WTC11 (cell line): ENCODE results near the gene PNMA8A.

ENCODE experiments used
- ATF2 ChIP-seq: sonication (generic); formaldehyde crosslinking; IDR thresholded peaks from 2 replicates; pipeline ENCODE4 v1.8.1; 2022; ENCODE audit warnings: low read depth, missing genetic modification reagents, borderline replicate concordance
- CREB1 ChIP-seq: sonication (generic); formaldehyde crosslinking; IDR thresholded peaks from 2 replicates; pipeline ENCODE4 v1.8.0; 2023; ENCODE audit warnings: mild to moderate bottlenecking, missing genetic modification reagents
- CTCF ChIP-seq: fragments of 200-600 bp; IDR thresholded peaks from 2 replicates; pipeline ENCODE4 v1.8.0; 2022; ENCODE audit warnings: antibody characterized with exemption
- FOXJ3 ChIP-seq: sonication (generic); formaldehyde crosslinking; IDR thresholded peaks from 2 replicates; pipeline ENCODE4 v1.9.0; 2021; ENCODE audit warnings: missing genetic modification reagents, mild to moderate bottlenecking, borderline replicate concordance
- MAX ChIP-seq: sonication (generic); formaldehyde crosslinking; IDR thresholded peaks from 2 replicates; pipeline ENCODE4 v1.8.0; 2022; ENCODE audit warnings: mild to moderate bottlenecking, missing genetic modification reagents
- ZNF138 ChIP-seq: sonication (generic); formaldehyde crosslinking; conservative IDR thresholded peaks from 2 replicates; pipeline ENCODE4 v1.8.1; 2022; ENCODE audit warnings: mild to moderate bottlenecking, moderate library complexity, missing genetic modification reagents
- ZNF263 ChIP-seq: sonication (generic); formaldehyde crosslinking; IDR thresholded peaks from 2 replicates; pipeline ENCODE4 v1.8.1; 2022; ENCODE audit warnings: low read depth, mild to moderate bottlenecking, moderate library complexity, missing genetic modification reagents
- TF ChIP-seq, protein P1 (sequence below): sonication (generic); formaldehyde crosslinking; IDR thresholded peaks from 2 replicates; pipeline ENCODE4 v1.8.1; 2023; ENCODE audit warnings: mild to moderate bottlenecking, moderate library complexity, missing genetic modification reagents
- TF ChIP-seq, protein P2 (sequence below): sonication (generic); formaldehyde crosslinking; IDR thresholded peaks from 2 replicates; pipeline ENCODE4 v1.8.1; 2023; ENCODE audit warnings: mild to moderate bottlenecking, missing genetic modification reagents
- TF ChIP-seq, protein P3 (sequence below): sonication (generic); formaldehyde crosslinking; IDR thresholded peaks from 2 replicates; pipeline ENCODE4 v1.8.0; 2022; ENCODE audit warnings: mild to moderate bottlenecking, missing genetic modification reagents
- TF ChIP-seq, protein P4 (sequence below): sonication (generic); formaldehyde crosslinking; conservative IDR thresholded peaks from 2 replicates; pipeline ENCODE4 v1.8.1; 2022; ENCODE audit warnings: mild to moderate bottlenecking, missing genetic modification reagents

GRCh38 chr19:46422344-46422743 is 49.0 kb downstream of the PNMA8A start:
- TF ChIP-seq CTCF (no peak), CREB1 (CRISPR knock-in tag) (no peak), MAX (CRISPR knock-in tag) (no peak), ATF2 (CRISPR knock-in tag) (no peak), FOXJ3 (CRISPR knock-in tag) (no peak), ZNF138 (CRISPR knock-in tag) (no peak), ZNF263 (no peak)
- TF ChIP-seq, protein P1, sequence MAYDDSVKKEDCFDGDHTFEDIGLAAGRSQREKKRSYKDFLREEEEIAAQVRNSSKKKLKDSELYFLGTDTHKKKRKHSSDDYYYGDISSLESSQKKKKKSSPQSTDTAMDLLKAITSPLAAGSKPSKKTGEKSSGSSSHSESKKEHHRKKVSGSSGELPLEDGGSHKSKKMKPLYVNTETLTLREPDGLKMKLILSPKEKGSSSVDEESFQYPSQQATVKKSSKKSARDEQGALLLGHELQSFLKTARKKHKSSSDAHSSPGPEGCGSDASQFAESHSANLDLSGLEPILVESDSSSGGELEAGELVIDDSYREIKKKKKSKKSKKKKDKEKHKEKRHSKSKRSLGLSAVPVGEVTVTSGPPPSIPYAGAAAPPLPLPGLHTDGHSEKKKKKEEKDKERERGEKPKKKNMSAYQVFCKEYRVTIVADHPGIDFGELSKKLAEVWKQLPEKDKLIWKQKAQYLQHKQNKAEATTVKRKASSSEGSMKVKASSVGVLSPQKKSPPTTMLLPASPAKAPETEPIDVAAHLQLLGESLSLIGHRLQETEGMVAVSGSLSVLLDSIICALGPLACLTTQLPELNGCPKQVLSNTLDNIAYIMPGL, result no peak
- TF ChIP-seq, protein P2, sequence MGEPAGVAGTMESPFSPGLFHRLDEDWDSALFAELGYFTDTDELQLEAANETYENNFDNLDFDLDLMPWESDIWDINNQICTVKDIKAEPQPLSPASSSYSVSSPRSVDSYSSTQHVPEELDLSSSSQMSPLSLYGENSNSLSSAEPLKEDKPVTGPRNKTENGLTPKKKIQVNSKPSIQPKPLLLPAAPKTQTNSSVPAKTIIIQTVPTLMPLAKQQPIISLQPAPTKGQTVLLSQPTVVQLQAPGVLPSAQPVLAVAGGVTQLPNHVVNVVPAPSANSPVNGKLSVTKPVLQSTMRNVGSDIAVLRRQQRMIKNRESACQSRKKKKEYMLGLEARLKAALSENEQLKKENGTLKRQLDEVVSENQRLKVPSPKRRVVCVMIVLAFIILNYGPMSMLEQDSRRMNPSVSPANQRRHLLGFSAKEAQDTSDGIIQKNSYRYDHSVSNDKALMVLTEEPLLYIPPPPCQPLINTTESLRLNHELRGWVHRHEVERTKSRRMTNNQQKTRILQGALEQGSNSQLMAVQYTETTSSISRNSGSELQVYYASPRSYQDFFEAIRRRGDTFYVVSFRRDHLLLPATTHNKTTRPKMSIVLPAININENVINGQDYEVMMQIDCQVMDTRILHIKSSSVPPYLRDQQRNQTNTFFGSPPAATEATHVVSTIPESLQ, result no peak
- TF ChIP-seq, protein P3, sequence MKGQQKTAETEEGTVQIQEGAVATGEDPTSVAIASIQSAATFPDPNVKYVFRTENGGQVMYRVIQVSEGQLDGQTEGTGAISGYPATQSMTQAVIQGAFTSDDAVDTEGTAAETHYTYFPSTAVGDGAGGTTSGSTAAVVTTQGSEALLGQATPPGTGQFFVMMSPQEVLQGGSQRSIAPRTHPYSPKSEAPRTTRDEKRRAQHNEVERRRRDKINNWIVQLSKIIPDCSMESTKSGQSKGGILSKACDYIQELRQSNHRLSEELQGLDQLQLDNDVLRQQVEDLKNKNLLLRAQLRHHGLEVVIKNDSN (CRISPR knock-in tag), result no peak
- TF ChIP-seq, protein P4, sequence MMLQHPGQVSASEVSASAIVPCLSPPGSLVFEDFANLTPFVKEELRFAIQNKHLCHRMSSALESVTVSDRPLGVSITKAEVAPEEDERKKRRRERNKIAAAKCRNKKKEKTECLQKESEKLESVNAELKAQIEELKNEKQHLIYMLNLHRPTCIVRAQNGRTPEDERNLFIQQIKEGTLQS (CRISPR knock-in tag), result no peak
